Effector CD8-positive, alpha-beta T cell (primary cell): ENCODE measurements around the gene TMEM161B.
"Not testable (repeated sequence)": the region's sequence is repeated elsewhere in the genome, so short reads cannot be mapped to it uniquely, and the experiment has no call there.

Experiments
- DNase-seq: peaks from one replicate; lab custom pipeline; 2025; lab: John Stamatoyannopoulos, UW

The TMEM161B gene

DNA sequence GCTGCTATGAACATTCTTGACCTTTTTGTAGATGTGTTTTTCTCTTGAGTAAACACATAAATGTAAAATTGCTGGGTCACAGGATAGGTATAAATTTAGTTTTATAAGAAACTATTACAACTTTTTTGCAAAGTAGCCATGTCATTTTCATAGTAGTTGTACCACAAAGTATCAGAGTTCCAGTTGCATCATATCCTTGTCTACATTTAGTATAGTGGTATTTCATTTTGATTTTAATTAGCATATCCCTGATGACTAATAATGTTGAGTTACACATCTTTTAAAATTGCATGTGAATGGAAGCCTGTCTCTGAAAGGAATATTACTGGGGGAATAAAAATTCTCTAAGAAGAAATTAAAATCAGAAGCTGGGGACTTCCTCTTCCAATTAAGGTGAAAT lies 85.4 kb downstream of the TMEM161B start:
- no peak for DNase-seq

DNA sequence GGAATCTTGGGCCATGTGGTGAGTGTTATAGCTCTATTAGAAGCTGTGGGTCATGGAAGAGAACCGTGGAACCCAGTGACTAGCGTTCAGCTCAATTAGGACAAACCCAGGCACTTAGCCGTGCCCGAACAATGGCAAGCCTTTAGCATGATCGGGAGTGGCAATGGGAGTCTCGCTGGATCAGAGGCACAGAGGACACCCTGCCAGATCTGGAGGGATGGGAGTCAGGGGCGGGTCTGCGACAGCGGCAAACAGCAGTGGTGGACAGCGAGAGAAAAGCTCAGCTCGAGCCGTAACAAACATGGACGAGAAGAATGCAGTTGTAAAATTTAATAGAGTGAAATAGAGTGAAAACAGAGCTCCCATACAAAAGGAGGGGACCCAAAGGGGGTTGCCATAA lies 91.2 kb downstream of the TMEM161B start:
- DNase-seq: not testable (repeated sequence)

DNA sequence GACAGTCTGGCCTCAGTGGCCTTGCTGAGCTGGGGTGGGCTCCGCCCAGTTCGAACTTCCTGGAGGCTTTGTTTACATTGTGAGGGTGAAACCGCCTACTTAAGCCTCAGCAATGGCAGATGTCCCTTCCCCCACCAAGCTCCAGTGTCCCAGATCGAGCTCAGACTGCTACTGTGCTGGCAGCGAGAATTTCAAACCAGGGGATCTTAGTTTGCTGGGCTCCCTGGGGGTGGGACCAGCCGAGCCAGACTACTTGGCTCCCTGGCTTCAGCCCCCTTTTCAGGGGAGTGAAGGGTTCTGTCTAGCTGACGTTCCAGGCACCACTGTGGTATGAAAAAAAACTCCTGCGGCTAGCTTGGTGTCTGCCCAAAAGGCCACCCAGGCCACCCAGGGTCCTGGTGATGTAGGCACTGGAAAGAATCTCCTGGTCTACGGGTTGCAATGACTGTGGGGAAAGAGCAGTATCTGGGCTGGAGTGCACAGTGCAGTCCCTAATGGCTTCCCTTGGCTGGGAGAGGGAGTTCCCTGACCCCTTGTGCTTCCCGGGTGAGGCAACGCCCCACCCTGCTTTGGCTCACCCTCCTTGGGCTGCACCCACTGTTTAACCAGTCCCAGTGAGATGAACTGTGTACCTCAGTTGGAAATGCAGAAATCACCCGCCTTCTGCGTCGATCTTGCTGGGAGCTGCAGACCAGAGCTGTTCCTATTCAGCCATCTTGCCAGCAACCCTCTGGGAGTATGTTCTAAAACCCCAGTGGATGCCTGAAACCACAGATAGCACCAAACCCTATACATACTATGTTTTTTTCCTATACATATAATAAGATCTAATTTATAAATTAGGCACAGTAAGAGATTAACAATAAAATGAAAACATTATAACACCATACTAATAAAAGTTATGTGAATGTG lies 95.5 kb downstream of the TMEM161B start:
- no peak for DNase-seq

DNA sequence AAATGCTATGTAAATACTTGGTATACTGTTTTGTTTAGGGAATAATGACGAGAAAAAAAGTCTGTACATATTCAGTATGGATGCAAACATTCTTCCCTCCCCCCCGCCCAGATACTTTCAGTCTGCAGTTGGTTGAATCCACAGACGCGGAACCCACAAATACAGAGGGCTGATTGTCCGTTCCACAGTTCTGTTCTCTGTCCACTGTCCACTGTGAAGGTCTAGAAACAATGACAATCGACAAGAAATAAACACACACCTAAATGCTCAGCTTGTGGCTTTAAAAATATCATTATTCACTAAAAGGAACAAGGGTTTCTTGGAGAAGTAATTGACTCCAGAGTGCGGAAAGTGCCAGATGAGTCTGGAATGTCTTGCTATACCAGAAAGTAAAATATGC lies 109.1 kb downstream of the TMEM161B start:
- no peak for DNase-seq

DNA sequence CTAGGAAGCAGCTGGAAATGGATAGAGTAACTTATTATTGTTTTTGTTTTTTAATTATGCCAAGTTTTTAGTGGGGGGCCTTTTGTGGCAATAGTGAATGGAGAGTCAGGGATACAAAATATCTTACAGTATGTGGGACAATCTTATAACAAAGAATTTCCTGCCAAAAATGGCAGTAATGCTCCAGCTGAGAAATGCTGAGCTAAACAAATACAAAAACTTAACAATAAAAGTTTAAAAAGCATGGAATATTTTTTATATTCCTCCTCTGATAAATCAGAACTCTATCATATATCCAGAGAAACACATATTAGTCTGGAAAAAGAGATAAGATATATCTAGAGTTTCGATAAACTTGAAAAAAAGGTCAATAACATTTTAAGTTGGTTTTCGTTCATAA lies 110.6 kb downstream of the TMEM161B start:
- no peak for DNase-seq

DNA sequence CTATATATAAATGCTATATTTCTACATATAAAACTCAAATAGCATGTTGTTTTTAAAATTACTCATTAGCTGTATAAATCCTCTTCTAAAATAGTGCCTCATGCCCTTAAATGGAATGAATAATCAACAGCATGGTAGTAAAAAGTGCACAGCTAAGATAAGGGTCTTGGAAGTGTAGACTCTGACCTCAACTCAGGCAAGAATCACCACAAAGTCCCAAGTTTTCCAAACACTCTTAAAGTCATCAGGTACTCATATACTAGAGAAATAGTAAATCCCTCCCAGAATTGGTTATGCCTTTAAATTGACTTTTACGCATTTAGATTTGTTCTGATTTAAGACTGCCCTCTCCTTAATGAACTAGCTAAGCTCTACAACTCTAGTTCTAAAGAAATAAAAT lies 113.8 kb downstream of the TMEM161B start:
- no peak for DNase-seq

DNA sequence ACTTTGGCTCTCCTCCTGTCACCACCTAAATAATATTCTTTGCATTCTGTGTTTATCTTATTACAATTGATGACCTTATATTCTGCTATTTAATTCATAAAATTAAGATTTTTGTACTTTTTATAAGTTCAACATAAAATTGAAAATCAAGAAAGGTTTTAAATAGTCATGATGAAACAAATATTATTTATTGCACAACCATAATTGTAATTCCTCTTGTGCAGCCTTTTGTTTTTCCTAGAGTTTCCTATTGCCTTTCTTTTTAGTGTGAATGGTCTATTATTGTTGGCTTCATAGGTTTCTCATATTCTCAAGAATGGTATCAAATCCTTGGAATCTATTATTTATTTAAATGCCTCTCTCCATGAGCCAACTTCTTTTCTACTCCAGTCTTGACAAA lies 117.9 kb downstream of the TMEM161B start:
- no peak for DNase-seq

DNA sequence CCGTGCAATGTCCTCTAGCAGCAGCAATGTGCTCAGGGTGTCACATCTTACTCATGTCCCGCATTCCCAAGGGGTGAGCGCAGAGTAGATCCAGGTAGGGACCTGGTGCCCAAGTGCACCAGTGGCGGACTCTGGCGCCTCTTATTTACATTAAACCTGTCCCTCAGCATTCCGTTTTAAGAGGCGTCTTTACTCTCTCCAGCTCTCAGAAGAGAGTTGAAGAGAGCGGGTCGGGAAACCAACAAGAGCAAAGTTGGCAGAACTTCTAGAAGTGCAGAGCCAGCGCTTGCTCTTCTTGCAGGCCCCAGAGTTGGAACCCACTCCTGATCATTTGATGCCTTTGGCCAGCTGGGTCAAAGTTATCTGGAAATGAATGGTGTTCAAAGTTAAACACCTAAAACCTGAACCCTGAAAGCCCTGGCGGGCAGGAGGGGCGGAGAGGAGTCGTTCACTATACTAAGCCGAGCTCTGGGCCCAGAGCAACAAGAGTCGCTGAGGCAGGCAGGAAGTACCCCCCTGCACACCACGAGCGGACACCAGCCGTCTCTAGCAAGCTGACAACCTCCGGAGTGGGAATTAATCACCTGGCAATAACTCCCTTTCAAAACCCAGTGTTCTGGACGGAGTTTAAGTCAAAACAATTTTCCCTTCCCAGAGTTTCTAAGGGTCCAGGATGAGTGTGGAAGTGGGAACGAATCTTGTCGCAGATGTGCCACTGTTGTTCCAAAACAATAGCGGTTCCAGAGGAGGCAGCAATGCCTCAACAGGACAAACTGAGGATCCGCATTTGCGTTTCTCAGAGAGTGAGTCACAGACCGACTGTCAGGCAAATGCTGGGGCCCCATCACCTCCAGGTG lies 122.8 kb downstream of the TMEM161B start:
- no peak for DNase-seq

DNA sequence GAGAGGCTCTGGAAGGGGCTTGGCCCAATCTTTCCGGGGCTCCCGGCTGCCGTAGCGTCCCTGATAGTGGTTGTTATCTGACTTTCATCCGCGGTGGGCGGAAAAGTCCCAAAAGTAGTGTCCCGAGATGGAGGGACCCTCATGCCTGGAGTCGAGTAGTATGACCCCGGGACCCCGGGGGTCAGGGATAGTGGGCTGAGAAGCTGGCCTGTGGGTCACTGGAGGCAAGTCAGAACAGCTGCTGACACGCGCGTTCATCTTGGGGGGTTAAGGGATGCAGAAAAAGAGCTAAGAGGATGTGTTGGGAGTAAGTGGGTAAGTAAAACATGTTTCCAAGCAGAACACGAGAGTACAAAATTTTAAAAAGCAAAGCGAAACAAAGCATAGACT lies 123.4 kb downstream of the TMEM161B start:
- DNase-seq: no peak
